Neural progenitor cell (in vitro differentiated cells): ENCODE data around the gene MORN3.

Source experiments
- EZH2phosphoT487 ChIP-seq: fragments of 200-600 bp; sonication (generic); IDR thresholded peaks from 2 replicates; pipeline ENCODE4 v1.6.1; 2017; ENCODE audit warnings: antibody characterized with exemption
- TF ChIP-seq, protein P1 (sequence below): fragments of 200-600 bp; sonication (generic); IDR thresholded peaks from 2 replicates; pipeline ENCODE4 v1.5.1; 2017; ENCODE audit warnings: antibody characterized with exemption, mild to moderate bottlenecking

DNA sequence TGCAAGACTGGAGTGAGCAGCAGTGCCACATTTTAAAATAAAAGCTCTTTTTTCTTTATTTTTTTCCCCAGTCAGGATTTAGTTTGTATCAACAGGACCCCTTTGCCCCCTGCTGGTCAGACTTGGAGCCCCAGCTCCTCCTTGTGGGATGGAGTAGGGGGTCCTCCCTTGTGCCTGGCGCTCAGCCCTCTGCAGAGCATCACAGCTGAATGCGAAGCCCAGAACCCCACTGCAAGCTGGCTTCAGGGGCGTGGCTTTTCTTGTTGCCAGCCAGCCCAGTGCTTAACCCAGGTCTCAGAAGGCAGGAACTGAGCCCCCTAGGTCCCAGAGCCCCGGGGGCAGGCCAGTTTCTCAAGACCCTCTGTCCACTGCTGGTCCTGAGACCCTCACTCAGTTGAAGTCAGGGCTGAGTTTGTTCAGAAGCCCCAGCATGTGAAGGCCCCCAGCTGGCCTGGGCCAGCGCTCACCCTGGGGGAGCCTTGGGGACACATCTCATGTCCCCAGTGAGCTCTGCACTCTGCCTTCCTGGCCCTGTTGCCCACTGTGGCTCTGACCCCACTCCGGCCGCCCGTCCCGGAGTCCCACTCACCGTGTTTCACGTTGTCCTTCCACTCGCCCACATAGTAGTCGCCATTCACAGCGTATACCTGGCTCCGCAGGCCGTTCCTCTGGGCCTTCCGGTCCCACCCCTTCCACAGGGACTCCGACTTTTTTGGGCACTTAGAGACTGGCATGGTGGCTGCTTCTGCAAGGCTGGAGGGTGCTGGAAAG lies 519 bp downstream of the MORN3 start:
- TF ChIP-seq, protein P1, sequence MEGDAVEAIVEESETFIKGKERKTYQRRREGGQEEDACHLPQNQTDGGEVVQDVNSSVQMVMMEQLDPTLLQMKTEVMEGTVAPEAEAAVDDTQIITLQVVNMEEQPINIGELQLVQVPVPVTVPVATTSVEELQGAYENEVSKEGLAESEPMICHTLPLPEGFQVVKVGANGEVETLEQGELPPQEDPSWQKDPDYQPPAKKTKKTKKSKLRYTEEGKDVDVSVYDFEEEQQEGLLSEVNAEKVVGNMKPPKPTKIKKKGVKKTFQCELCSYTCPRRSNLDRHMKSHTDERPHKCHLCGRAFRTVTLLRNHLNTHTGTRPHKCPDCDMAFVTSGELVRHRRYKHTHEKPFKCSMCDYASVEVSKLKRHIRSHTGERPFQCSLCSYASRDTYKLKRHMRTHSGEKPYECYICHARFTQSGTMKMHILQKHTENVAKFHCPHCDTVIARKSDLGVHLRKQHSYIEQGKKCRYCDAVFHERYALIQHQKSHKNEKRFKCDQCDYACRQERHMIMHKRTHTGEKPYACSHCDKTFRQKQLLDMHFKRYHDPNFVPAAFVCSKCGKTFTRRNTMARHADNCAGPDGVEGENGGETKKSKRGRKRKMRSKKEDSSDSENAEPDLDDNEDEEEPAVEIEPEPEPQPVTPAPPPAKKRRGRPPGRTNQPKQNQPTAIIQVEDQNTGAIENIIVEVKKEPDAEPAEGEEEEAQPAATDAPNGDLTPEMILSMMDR, result peak; percentile 69
- TF ChIP-seq EZH2phosphoT487, result no peak
